Panc1 (cell line): ENCODE results near the gene WASF2.

Experiments
- POLR2AphosphoS5 ChIP-seq: IDR thresholded peaks from 2 replicates; pipeline ENCODE4 v1.6.1; 2012; ENCODE audit warnings: mild to moderate bottlenecking, low read depth, low read length, moderate library complexity
- TCF7L2 ChIP-seq: IDR thresholded peaks from 2 replicates; pipeline ENCODE4 v1.6.1; 2011; ENCODE audit warnings: mild to moderate bottlenecking, low read depth, low read length, inconsistent platforms
- TF ChIP-seq, protein P1 (sequence below): fragments of 450-650 bp; IDR thresholded peaks from 2 replicates; pipeline ENCODE4 v1.5.1; 2017; ENCODE audit warnings: mild to moderate bottlenecking
- TF ChIP-seq, protein P2 (sequence below), 2 experiments: IDR thresholded peaks; 2 replicates each; pipeline ENCODE4 v1.6.1; 2011 to 2012; ENCODE audit warnings: low read depth in 2 of 2, control low read depth in 1 of 2, low read length in 1 of 2, mild to moderate bottlenecking in 1 of 2, moderate library complexity in 1 of 2; ENCODE audit not compliant: insufficient read depth in 1 of 2

DNA sequence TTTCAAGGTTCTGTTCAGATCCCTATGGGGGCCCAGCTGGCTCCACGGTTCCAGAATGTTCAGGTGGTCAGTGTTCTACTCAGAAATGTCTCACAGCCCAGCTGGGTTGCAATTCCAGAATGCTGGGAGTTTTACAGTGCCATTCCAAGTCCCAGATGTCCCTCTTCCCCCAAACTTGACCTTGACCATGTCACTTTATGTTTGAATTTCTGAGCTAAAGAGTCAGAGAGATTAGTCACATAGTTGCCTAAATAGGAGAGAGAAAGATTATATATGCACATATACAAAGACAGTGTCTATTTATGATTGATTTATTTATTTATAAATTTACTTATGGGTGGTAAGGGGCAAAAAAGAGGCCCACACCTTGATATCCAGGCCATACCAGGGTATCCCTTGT lies 95.0 kb downstream of the WASF2 start:
- TF ChIP-seq, protein P1, sequence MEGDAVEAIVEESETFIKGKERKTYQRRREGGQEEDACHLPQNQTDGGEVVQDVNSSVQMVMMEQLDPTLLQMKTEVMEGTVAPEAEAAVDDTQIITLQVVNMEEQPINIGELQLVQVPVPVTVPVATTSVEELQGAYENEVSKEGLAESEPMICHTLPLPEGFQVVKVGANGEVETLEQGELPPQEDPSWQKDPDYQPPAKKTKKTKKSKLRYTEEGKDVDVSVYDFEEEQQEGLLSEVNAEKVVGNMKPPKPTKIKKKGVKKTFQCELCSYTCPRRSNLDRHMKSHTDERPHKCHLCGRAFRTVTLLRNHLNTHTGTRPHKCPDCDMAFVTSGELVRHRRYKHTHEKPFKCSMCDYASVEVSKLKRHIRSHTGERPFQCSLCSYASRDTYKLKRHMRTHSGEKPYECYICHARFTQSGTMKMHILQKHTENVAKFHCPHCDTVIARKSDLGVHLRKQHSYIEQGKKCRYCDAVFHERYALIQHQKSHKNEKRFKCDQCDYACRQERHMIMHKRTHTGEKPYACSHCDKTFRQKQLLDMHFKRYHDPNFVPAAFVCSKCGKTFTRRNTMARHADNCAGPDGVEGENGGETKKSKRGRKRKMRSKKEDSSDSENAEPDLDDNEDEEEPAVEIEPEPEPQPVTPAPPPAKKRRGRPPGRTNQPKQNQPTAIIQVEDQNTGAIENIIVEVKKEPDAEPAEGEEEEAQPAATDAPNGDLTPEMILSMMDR: no peak
- no peak for TF ChIP-seq POLR2AphosphoS5
- TF ChIP-seq, protein P2, sequence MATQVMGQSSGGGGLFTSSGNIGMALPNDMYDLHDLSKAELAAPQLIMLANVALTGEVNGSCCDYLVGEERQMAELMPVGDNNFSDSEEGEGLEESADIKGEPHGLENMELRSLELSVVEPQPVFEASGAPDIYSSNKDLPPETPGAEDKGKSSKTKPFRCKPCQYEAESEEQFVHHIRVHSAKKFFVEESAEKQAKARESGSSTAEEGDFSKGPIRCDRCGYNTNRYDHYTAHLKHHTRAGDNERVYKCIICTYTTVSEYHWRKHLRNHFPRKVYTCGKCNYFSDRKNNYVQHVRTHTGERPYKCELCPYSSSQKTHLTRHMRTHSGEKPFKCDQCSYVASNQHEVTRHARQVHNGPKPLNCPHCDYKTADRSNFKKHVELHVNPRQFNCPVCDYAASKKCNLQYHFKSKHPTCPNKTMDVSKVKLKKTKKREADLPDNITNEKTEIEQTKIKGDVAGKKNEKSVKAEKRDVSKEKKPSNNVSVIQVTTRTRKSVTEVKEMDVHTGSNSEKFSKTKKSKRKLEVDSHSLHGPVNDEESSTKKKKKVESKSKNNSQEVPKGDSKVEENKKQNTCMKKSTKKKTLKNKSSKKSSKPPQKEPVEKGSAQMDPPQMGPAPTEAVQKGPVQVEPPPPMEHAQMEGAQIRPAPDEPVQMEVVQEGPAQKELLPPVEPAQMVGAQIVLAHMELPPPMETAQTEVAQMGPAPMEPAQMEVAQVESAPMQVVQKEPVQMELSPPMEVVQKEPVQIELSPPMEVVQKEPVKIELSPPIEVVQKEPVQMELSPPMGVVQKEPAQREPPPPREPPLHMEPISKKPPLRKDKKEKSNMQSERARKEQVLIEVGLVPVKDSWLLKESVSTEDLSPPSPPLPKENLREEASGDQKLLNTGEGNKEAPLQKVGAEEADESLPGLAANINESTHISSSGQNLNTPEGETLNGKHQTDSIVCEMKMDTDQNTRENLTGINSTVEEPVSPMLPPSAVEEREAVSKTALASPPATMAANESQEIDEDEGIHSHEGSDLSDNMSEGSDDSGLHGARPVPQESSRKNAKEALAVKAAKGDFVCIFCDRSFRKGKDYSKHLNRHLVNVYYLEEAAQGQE (IDR thresholded peaks at IDR 0.05; ENCODE audit: insufficient read depth in 1 of 2, low read depth in 2 of 2, low read length in 1 of 2): no peak
- TF ChIP-seq TCF7L2: no peak
